ENCODE results near the gene AHCY.
A peak's percentile ranks its signal among the peaks of the same experiment; 100 is the strongest.
"Not testable (repeated sequence)": the region's sequence is repeated elsewhere in the genome, so short reads cannot be mapped to it uniquely, and the experiment has no call there.

The AHCY gene

DNA sequence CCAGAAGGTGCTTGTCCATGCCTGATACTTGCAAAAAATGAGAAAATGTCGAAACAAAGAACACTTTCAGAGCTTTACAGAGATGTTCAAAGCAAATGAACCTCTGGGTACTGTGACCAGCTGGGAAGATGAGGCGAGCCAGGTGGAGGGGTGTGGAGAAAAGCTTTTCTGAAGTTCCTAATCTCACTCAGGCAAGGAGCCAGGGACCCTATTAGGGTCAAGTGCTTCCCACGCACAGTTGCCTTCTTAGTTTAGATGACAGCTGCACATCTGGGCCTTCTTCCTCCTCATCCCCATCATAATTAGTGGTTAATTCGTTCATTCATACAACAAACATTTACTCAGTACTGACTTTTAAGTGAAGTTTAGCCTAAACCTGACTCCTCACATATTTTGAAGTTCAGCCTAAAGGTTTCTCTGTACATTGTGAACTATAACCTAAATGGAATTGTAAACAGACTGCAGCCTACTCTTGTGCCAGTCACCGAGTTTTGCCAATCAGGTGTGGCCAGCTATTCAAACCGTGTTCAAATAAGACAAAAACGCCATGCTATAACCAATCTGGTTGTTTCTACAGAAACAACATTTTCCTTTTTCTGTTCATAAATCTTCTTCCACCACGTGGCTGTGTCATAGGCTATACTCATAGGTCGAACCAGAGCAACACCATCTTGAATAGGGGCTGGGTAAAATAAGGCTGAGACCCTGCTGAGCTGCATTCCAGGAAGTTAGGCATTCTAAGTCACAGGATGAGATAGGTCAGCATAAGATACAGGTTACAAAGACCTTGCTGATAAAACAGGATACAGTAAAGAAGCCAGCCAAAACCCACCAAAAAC, 19.3 kb upstream of the AHCY start:
- DNase-seq = no peak

DNA sequence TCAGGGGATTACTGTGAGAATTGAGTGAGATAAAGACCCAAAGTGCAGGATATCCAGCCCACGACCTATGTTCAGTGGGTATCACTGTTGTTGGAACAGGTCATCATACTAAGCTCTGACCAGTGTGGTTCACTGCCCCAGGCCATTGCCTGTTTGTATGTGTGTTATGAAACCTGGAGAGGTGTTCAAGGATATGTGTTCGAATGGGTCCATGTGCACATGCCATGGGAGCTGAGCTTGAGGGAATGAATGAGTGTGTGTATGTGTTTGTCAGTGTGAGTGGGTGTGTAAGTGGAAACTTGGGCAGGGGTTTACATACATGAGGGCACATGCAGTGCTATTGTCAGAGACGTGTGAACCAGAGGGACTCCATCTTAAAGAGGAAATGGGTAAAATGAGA, 17.7 kb upstream of the AHCY start:
- DNase-seq = no peak

DNA sequence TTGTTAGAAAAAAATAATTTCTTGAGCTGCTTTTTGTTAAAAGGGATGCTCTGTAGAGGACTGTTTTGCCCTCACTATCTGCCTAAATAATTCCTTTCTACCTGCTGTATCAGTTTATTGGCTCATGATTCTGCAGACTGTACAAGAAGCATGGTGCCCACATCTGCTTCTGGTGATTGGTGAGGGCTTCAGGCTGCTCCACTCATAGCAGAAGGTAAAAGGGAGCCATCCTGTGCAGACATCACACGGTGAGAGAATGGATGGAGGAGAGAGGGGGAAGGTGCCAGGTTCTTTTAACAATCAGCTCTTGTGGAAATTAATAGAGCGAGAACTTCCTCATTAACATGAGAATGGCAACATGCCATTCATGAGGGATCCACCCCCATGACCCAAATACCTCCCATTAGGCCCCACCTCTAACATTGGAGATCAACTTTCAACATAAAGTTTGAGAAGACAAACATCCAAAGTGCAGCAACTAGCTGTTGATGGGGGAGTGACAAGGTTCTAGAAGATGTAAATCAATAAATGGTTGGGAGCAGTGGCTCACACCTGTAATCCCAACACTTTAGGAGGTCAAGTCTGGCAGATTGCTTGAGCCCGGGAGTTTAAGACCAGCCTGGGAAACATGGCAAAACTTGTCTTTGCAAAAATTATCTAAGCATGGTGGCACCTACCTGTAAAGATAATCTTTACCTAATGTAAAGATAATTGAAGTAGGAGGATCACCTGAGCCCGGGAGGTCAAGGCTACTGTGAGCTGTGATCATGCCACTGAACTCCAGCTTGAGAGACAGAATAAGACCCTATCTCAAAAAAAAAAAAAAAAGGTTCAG, 15.7 kb upstream of the AHCY start:
- no peak for DNase-seq

GRCh38 chr20:34316196-34316814, 13.2 kb upstream of the AHCY start:
- no peak for DNase-seq

DNA sequence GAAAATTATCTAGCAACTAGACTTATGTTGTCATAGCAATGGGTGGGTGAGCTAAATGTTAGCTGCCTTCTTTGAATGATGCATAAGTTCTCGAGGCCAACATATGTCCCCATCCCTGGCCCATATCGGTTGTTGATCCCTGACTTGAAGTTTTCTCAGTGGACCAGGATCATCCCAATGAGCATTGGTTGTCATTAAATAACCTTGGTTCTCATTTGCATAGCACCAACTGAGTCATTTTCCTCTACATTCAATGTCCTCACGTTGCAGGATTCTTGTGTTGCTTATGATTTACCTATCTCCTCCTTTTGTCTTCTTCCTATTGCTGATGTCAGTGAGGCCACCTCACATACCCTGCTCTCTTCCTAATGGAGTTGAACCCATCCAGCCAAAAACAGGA, 12.1 kb upstream of the AHCY start:
- no peak for DNase-seq

DNA sequence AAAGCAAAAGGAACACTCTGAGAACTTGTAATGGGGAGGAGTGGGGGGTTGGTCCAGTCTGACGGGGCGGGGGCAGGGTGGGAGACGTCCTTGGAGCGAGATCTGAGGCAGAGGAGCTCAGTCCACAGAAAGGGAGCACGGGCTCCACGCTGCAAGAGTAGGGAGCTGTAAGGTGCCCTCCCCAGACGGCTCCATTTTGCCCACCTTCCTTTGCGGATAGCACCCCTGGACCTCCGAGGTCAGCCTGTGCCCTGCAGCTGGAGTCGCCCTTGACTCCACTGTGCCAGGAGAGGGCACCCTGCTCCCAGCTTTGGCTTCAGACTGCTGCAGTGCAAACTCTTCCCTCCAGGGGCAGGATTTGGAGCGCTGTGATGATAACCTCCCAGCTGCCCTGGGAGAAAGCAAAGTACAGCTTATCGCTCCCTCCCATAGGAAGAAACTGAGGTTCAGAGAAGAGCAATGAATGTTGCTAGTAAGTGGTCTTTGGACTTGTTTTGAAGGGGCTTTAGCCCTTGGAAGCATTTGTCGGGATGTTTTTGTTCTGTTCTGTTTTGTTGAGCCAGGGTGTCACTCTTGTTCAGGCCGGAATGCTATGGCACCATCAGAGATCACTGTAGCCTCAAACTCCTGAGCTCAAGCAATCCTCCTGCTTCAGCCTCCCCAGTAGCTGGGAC, 9.5 kb upstream of the AHCY start:
- peak; percentile 89 for DNase-seq

- no peak for DNase-seq
Measured at GRCh38 chr20:34312024-34312460, 8.9 kb upstream of the AHCY start.

DNA sequence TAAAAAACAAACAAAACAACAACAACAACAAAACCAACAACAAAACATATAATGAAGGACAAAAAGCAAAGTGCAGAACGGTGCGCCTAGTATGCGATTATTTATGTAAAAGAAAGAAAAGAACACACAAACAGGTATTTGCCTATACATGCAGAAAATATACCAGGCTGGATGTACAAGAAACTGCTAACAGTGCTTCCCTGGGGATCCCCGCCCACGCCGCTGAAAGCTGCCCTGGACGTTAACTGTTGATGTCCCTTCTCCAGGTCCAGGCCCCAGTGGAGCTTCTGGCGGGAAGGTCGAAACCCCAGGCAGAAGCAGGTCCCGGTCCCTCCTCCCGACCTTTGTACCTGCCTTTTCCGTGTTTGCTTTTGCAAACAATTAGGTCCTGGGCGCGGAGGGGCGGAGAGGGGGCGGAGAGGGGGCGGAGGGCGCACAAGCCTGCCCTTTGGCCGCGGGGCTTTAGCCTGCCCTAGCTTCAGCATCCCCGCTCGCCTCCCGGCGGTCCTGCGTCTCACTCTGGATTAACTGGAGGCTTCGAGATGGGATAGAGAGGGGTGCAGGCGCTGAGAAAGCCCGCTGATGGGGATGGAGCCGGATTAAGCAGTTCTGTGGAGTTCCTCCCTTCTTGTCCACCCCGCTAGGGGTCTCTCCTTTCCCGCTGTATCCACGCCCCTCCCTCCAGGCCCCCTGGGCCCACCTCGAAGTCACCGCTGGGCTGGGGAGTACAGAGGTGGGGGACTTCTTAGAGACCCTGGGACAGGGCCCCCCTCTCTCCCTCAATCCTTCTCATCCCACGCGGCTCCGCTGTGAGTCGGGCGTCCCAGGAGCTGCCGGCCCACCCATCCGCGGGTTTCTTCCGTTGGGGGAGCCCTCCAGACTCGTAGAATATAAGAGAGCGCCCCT, 8.2 kb upstream of the AHCY start:
- no peak for DNase-seq

DNA sequence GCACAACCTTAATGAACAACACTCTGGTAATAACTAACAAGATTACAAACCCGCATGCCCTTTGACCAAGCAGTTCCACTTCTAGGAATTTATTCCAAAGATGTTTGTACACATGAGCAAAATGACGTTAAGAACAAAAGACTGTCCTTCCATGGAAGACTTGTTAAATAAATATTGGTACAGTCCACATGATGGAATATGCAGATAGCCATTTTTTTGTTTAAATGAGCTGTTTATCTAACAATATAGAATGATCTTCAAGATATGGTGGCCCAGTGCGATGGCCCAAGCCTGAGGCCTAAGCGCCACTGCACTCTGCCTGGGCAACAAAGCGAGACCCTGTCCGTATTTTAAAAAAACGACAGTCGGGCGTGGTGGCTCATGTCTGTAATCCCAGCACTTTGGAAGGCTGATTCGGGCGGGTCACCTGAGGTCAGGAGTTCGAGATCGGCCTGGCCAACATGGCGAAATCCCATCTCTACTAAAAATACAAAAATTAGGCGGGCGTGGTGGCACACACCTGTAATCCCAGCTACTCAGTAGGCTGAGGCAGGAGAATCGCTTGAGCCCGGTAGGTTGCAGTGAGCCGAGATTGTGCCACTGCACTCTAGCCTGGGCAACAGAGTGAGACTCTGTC, 7.4 kb upstream of the AHCY start:
- DNase-seq = no peak

GRCh38 chr20:34309691-34310090, 6.5 kb upstream of the AHCY start:
- no peak for DNase-seq

DNA sequence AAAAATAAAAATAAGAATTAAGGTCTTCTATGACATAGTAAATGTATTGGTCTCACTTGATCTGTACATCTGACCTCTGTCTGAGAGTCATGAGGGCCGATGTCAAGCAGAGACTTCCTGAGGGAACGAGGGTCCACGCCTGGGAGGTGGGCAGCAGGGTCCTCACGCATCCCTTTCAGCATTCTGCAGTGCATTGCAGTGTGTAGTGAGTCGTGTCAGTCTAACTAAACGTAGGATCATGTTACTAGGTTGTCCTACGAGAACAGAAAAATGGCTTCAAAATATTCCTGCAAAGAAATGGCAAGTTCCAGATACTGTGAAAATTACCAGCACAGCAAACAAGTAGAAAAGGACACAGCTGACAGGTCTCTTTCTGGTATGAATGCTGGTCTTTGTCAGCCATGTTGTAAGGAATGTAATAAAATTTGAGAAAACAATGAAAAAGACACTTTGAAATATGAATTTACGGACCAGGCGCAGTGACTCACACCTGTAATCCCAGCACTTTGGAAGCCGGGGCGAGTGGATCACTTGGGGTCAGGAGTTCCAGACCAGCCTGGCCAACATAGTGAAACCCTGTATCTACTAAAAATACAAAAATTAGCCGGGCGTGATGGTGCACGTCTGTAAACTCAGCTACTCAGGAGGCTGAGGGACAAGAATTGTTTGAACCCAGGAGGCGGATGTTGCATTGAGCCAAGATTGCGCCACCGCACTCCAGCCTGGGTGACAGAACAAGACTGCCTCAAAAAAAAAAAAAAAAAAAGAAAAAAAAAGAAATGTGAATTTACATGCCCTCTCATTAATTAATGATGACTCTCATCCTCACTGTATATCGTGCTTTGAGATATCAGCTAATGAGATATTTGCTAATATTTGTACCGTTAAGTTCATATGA, 2.4 kb upstream of the AHCY start:
- DNase-seq = no peak

DNA sequence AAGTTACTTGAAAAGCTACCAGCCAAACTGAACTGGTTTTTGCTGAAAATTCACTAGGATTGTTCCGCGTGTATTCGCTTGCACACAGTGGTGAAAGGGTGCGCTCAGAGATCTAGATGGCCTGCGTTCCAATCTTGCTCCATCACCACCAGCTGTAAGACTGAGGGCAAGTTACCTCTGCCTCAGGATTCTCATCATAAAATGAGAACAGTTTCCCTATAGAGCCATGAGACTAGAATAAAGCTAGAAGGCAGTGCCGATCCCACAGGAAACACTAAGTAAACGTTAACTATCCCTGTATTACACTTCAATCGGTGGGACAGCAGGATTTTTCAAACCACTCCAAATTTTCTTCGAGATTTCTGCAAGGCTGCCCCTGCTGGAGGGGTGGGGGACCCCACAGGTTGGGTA, 838 bp downstream of the AHCY start:
- no peak for DNase-seq

DNA sequence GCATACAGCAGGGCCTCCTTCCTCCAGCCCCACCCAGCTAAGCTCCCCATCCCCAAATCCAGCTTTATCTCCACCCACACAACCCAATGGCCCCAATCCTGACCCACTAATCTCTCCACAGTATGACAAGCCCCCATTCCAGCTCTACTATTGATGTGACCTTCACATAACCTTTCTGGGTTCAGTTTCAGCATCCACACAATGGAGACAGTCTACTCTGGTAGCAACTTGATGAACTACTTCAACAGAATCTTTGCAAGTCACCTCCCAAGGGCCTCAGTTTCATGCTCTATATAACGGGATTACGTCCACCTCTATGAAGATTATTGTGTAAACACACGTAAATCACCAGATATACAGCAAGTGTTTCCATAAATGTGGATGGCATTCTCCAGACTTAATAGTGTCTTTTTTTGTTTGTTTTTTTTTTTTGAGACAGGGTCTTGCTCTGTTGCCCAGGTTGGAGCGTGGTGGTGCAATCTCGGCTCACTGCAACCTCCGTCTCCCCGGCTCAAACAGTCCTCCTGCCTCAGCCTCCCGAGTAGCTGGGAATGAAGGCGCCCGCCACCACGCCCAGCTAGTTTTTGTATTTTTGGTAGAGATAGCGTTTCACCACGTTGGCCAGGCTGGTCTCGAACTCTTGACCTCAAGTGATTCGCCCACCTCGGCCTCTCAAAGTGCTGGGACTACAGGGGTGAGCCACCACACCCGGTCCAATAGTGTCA, 1.4 kb downstream of the AHCY start:
- no peak for DNase-seq

GRCh38 chr20:34300809-34301586, 2.2 kb downstream of the AHCY start:
- peak; percentile 33 for DNase-seq

- no peak for DNase-seq
Measured at GRCh38 chr20:34300256-34300806, 2.8 kb downstream of the AHCY start.

DNA sequence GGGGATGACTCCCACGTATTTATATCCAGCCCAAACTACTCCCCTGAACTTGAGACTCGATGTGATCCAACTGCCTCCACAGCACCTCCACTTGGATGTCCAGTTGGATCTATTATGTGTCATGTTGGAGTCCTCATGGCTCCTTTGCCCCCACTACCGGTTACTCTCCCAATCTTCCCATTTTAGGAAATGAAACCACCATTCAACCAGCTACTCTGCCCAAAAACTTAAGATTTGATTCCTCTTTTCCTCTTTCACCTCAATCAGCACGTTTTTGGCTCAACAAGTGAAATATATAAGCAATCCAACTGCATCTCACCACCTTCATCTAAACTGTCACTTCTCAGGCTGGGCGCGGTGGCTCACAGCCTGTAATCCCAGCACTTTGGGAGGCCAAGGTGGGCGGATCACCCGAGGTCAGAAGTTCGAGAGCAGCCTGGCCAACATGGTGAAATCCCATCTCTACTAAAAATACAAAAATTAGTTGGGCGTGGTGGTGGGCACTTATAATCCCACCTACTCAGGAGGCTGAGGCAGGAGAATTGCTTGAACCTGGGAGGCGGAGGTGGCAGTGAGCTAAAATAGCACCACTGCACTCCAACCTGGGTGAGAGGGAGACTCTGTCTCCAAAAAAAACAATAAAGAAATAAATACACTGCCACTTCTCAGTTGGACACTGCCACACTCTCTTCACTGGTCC, 3.4 kb downstream of the AHCY start:
- no peak for DNase-seq

DNA sequence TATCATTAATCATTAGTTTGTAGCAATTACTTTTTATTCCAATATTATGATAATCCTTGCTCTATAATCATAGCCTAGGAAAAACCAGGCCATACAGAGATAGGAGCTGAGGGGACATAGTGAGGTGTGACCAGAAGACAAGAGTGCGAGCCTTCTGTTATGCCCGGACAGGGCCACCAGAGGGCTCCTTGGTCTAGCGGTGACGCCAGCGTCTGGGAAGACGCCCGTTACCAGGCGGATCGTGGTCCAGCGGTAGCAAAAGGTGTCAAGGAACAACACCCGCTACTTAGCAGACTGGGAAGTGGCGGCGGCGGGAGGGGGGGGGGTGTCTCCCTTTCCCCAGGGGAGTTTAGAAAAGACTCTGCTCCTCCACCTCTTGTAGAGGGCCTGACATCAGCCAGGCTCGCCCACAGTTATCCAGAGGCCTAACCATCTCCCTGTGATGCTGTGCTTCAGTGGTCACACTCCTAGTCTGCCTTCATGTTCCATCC, 4.8 kb downstream of the AHCY start:
- DNase-seq = not testable (repeated sequence)

GRCh38 chr20:34296468-34296867, 6.7 kb downstream of the AHCY start:
- no peak for DNase-seq

Data from femur (tissue), 1 donor.